Body of pancreas (tissue), 4 donors: ENCODE results near the gene TPST2.

Source experiments
- POLR2A ChIP-seq, 3 donors: fragments of 450-650 bp; IDR thresholded peaks; one replicate each; pipeline ENCODE4 v1.6.1; 2016; ENCODE audit warnings: antibody characterized with exemption in 3 of 3, mild to moderate bottlenecking in 2 of 3
- TF ChIP-seq, protein P1 (sequence below), 7 experiments: fragments of 450-650 bp in 4 of 7; fragments of 200-600 bp in 3 of 7; sonication (generic) in 3 of 7; IDR thresholded peaks; one replicate each; pipeline ENCODE4 v1.5.1; 2016 to 2019; ENCODE audit warnings: antibody characterized with exemption in 7 of 7

- TF ChIP-seq, protein P1, sequence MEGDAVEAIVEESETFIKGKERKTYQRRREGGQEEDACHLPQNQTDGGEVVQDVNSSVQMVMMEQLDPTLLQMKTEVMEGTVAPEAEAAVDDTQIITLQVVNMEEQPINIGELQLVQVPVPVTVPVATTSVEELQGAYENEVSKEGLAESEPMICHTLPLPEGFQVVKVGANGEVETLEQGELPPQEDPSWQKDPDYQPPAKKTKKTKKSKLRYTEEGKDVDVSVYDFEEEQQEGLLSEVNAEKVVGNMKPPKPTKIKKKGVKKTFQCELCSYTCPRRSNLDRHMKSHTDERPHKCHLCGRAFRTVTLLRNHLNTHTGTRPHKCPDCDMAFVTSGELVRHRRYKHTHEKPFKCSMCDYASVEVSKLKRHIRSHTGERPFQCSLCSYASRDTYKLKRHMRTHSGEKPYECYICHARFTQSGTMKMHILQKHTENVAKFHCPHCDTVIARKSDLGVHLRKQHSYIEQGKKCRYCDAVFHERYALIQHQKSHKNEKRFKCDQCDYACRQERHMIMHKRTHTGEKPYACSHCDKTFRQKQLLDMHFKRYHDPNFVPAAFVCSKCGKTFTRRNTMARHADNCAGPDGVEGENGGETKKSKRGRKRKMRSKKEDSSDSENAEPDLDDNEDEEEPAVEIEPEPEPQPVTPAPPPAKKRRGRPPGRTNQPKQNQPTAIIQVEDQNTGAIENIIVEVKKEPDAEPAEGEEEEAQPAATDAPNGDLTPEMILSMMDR (IDR thresholded peaks at IDR 0.05) = no peak
- no peak for TF ChIP-seq POLR2A (IDR thresholded peaks at IDR 0.05)
Observed at GRCh38 chr22:26588729-26589366, 1.1 kb downstream of the TPST2 start.
